CD4-positive, alpha-beta T cell (primary cell): ENCODE data around the gene P2RX2. TPM values are rescaled to one million over a fixed set of nuclear protein-coding genes. Genes with fewer than 3 reads are reported as not detected.

Source experiments
- ATAC-seq: fragments of 200-7000 bp; cut with Tn5 transposase; one replicate; pipeline ENCODE4 v1.10.0; 2022; ENCODE audit warnings: mild to moderate bottlenecking; ENCODE audit not compliant: poor library complexity
- CTCF ChIA-PET: fragments of 350-600 bp; sonication (Branson Sonifier 250); formaldehyde crosslinking; loops from one replicate; lab custom pipeline; 2021; ENCODE audit warnings: antibody characterized with exemption, inconsistent platforms; lab: Charles Lee
- POLR2A ChIA-PET: fragments of 350-600 bp; sonication (Branson Sonifier 250); formaldehyde crosslinking; loops from one replicate; lab custom pipeline; 2021; ENCODE audit warnings: antibody characterized with exemption, inconsistent platforms; lab: Charles Lee
- DNase-seq, 14 experiments: peaks; one replicate each; pipeline ENCODE4 v3.0.0-alpha.2; 2013 to 2020; ENCODE audit warnings: mixed read lengths in 2 of 14
- H3K27ac ChIP-seq, 2 donors: one replicate each; pipeline versions ENCODE4 v1.5.1 to v1.7.0; 2013; ENCODE audit warnings: low read length in 2 of 2, low read depth in 1 of 2, mild to moderate bottlenecking in 1 of 2
- H3K27me3 ChIP-seq, 2 experiments: 1 replicate in 1 of 2; 2 replicates in 1 of 2; pipeline versions ENCODE4 v1.6.1 to v1.7.0; 2013; ENCODE audit warnings: low read length in 2 of 2, control low read depth in 1 of 2, mild to moderate bottlenecking in 1 of 2, moderate library complexity in 1 of 2; ENCODE audit not compliant: insufficient read depth in 2 of 2, control insufficient read depth in 1 of 2
- H3K36me3 ChIP-seq: one replicate; pipeline ENCODE4 v1.6.1; 2013; ENCODE audit warnings: low read length, control low read depth; ENCODE audit not compliant: insufficient read depth
- H3K4me1 ChIP-seq: one replicate; pipeline ENCODE4 v1.6.1; 2013; ENCODE audit warnings: low read length, control low read depth; ENCODE audit not compliant: insufficient read depth
- H3K4me3 ChIP-seq: one replicate; pipeline ENCODE4 v1.5.1; 2013; ENCODE audit warnings: mild to moderate bottlenecking, low read length, moderate library complexity
- H3K9me3 ChIP-seq, 2 experiments: 1 replicate in 1 of 2; 2 replicates in 1 of 2; pipeline versions ENCODE4 v1.6.1 to v1.7.0; 2013; ENCODE audit warnings: low read length in 2 of 2, mild to moderate bottlenecking in 2 of 2, control low read depth in 1 of 2, moderate library complexity in 1 of 2; ENCODE audit not compliant: control insufficient read depth in 1 of 2, insufficient read depth in 1 of 2
- H3K27ac Mint-ChIP-seq: one replicate; pipeline ENCODE4 v1.8.0; 2020; ENCODE audit warnings: mixed read lengths
- H3K27me3 Mint-ChIP-seq: one replicate; pipeline ENCODE4 v1.8.0; 2021; ENCODE audit warnings: mixed read lengths
- H3K36me3 Mint-ChIP-seq: one replicate; pipeline ENCODE4 v1.8.0; 2021; ENCODE audit warnings: low read depth, mixed read lengths
- H3K4me1 Mint-ChIP-seq: one replicate; pipeline ENCODE4 v1.8.0; 2021; ENCODE audit warnings: low read depth, mixed read lengths
- H3K4me3 Mint-ChIP-seq: one replicate; pipeline ENCODE4 v1.8.0; 2020; ENCODE audit warnings: mild to moderate bottlenecking, mixed read lengths
- H3K9me3 Mint-ChIP-seq: one replicate; pipeline ENCODE4 v1.8.0; 2020; ENCODE audit warnings: mixed read lengths
- intact Hi-C, 2 experiments: fragments of 100-400 bp; cut with DNase I in 1 of 2; cut with micrococcal nuclease in 1 of 2; formaldehyde crosslinking; loops; one replicate each; pipeline versions ENCODE4 v1.15.1 to v1.9.0; 2023 to 2025; cut with DNase I, micrococcal nuclease
- total RNA-seq, 174 experiments: library from RNA in 2 of 174; stranded (reverse) in 2 of 174; gene quantifications; one replicate each; pipeline ENCODE4 v1.2.3 and lab custom pipeline; 2021 to 2026
- TF ChIP-seq, protein P1 (sequence below): fragments of 200-600 bp; IDR thresholded peaks from one replicate; pipeline ENCODE4 v1.8.0; 2022; ENCODE audit warnings: antibody characterized with exemption, mild to moderate bottlenecking

The P2RX2 gene
- total RNA-seq, 2 experiments from 2014 or later: not detected

DNA sequence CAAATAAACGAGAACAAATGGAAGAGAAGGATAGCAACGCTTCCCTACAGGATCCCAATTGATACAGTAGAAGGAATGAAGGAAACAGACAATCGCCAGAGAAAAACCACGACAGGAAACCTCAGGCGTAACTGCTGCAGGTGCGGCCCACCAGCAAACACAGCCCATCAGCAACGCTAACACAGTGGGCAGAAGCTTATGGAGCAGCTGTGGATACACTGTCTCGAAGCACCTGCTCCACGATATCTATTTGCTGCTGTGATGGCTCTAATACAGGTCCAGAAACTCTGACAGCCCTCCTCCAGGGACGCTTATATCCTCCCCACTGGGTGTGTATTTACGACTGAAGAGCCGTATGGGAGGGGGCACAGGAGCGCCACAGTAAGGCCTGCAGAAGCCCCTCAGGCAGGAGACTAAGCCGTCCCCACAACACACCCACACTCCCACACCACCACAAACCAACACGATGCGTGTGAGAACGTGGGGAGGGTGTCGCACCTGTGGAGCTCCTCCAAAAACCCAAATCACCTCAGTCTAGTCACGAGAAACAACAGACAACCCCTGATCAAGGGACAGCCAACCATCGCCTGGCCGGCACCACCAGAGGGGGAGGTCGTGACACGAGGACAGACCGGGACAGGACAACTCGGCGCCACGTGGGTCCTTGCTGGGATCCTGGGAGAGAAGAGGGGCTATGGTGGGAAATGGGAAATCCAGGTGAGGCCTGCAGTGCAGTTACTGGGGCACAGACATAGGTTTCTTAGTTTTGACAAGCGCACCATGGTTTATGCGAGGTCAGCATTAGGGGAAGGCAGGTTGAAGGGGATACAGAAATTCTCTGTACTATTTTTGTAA lies 44.6 kb downstream of the P2RX2 start:
- Histone ChIP-seq H3K27me3 (no peaks in the 10 kb centered on the region), H3K27ac (no peak overlapping the region), H3K4me1 (peaks cover 10% of the 10 kb centered on the region), H3K4me3 (no peak overlapping the region), H3K36me3 (peaks cover 93% of the 10 kb centered on the region), H3K9me3 (no peaks in the 10 kb centered on the region)
- peaks cover 28% of the 10 kb centered on the region for H3K4me1 Mint-ChIP-seq
- intact Hi-C loops: no loop called here
- ATAC-seq (no peak), DNase-seq (no peak)
- CTCF ChIA-PET: no interaction called here
- H3K27me3 Mint-ChIP-seq: no peaks in the 10 kb centered on the region
- no peaks in the 10 kb centered on the region for H3K9me3 Mint-ChIP-seq
- no peak overlapping the region for H3K4me3 Mint-ChIP-seq
- POLR2A ChIA-PET: no interaction called here
- TF ChIP-seq, protein P1, sequence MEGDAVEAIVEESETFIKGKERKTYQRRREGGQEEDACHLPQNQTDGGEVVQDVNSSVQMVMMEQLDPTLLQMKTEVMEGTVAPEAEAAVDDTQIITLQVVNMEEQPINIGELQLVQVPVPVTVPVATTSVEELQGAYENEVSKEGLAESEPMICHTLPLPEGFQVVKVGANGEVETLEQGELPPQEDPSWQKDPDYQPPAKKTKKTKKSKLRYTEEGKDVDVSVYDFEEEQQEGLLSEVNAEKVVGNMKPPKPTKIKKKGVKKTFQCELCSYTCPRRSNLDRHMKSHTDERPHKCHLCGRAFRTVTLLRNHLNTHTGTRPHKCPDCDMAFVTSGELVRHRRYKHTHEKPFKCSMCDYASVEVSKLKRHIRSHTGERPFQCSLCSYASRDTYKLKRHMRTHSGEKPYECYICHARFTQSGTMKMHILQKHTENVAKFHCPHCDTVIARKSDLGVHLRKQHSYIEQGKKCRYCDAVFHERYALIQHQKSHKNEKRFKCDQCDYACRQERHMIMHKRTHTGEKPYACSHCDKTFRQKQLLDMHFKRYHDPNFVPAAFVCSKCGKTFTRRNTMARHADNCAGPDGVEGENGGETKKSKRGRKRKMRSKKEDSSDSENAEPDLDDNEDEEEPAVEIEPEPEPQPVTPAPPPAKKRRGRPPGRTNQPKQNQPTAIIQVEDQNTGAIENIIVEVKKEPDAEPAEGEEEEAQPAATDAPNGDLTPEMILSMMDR: no peak
- H3K27ac Mint-ChIP-seq: peak overlapping the region; percentile 13
- peaks cover 93% of the 10 kb centered on the region for H3K36me3 Mint-ChIP-seq

DNA sequence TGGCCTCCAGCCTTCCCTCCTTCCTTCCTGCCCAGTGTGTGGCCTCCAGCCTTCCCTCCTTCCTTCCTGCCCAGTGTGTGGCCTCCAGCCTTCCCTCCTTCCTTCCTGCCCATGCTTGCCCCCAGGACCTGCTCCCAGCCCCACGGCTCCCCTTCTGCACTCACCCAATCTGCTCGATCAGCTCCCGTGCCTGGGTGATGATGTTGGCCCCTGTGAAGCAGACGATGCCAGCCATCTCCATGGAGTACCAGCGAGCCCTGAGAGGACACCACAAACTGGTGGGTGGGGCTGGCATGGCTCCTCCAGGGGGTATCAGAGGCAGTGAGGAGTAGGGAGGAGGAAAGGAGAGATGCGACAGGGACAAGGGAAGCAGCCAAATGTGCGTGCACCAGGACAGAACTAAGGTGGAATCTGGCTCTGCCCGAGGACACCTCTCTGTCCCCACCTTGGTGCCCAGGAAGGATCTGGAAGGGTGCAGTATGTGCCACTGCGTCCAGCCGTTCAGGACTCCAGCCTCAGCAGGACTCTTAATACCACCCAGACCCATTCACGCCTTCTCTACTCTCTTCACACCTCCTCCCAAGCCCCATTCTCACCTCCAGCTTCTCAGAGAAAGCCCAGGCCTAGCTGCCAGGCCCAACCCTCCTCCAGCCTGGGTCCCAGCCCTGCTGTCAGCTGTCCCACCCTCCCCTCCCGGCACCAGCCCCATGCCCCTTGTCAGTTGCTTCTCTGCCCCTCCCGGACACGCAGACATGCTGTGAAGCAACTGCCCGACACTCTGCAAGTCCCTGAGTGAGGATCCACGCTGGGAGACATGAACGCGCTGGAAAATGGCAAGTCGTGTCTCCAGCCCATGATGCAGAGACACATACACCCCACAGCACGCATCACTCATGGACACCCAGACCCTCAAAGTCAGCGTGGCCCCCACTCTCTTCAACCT lies 45.9 kb downstream of the P2RX2 start:
- Histone ChIP-seq H3K27me3 (no peaks in the 10 kb centered on the region), H3K4me3 (no peak overlapping the region), H3K9me3 (no peaks in the 10 kb centered on the region), H3K27ac (no peak overlapping the region), H3K36me3 (peaks cover 93% of the 10 kb centered on the region), H3K4me1 (peaks cover 9% of the 10 kb centered on the region)
- intact Hi-C loops: no loop called here
- ChIA-PET POLR2A (no interaction called here), CTCF (no interaction called here)
- Mint-ChIP-seq H3K9me3 (no peaks in the 10 kb centered on the region), H3K27ac (no peak overlapping the region), H3K36me3 (peaks cover 96% of the 10 kb centered on the region), H3K27me3 (no peaks in the 10 kb centered on the region), H3K4me1 (peaks cover 28% of the 10 kb centered on the region), H3K4me3 (no peak overlapping the region)
- DNase-seq (no peak), ATAC-seq (no peak)
- TF ChIP-seq, protein P1: no peak

DNA sequence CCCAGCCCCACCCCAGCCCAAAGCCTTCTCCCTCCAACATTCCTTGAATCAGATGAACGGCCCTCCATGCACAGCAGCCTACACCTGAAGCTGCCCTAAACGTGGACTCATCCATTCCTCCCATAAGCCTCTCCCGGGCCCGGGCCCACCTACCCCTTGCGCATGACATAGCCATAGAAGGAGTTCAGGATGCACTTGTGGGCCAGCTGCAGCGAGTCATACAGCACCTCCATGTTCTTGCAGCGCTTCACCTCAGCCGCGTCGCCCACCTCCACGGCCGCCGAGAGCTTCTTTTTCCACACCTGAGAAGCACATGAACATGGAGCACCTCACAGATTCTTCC lies 46.5 kb downstream of the P2RX2 start:
- CTCF ChIA-PET: interaction anchor here (1.0 kb wide), 1 partner anchor 11 kb away, joined by 3 read pairs; no protein-coding TSS in a partner anchor
- peaks cover 92% of the 10 kb centered on the region for H3K36me3 ChIP-seq
- TF ChIP-seq, protein P1: no peak
- no peaks in the 10 kb centered on the region for H3K27me3 ChIP-seq
- H3K9me3 ChIP-seq: no peaks in the 10 kb centered on the region
- intact Hi-C loops: no loop called here
- ATAC-seq (no peak), DNase-seq (no peak)
- H3K27ac ChIP-seq: no peak overlapping the region
- no peak overlapping the region for H3K27ac Mint-ChIP-seq
- no peaks in the 10 kb centered on the region for H3K9me3 Mint-ChIP-seq
- H3K36me3 Mint-ChIP-seq: peaks cover 96% of the 10 kb centered on the region
- H3K4me1 ChIP-seq: peaks cover 4% of the 10 kb centered on the region
- POLR2A ChIA-PET: no interaction called here
- no peak overlapping the region for H3K4me3 Mint-ChIP-seq
- peaks cover 23% of the 10 kb centered on the region for H3K4me1 Mint-ChIP-seq
- H3K27me3 Mint-ChIP-seq: no peaks in the 10 kb centered on the region
- no peak overlapping the region for H3K4me3 ChIP-seq
